ENCODE results near the gene NR1H4. TPM values are rescaled to one million over a fixed set of nuclear protein-coding genes. Genes with fewer than 3 reads are reported as not detected.

The NR1H4 gene
- total and polyA plus RNA-seq, 2 of the 13 experiments (the other 11 are each of a cell fraction or from before 2014, with no cell fraction given): 27.3 to 114 TPM

GRCh38 chr12:100437038-100437841 lies 36.4 kb upstream of the NR1H4 start (continued):
- TF ChIP-seq MYPOP (CRISPR knock-in tag; IDR thresholded peaks at IDR 0.05) (peak; percentile 90; the same call in 1 of the 2 replicates), ZNF20 (CRISPR knock-in tag; IDR thresholded peaks at IDR 0.05) (no peak), SMYD3 (CRISPR knock-in tag; IDR thresholded peaks at IDR 0.05) (peak; percentile 87), UBTF (CRISPR knock-in tag; IDR thresholded peaks at IDR 0.05) (peak; percentile 44), ZBTB49 (CRISPR knock-in tag; IDR thresholded peaks at IDR 0.05; ENCODE audit: borderline replicate concordance) (no peak; the same call in 1 of the 2 replicates), TIGD3 (CRISPR knock-in tag; IDR thresholded peaks at IDR 0.05; ENCODE audit: borderline replicate concordance) (no peak), FOSL2 (CRISPR knock-in tag; IDR thresholded peaks at IDR 0.05) (peak; percentile 89), LRRFIP1 (CRISPR knock-in tag; conservative IDR thresholded peaks at IDR 0.05) (no peak), NFAT5 (CRISPR knock-in tag; IDR thresholded peaks at IDR 0.05) (no peak), SMARCC2 (IDR thresholded peaks at IDR 0.05) (no peak)
